ENCODE measurements around the gene APOA1.

DNA sequence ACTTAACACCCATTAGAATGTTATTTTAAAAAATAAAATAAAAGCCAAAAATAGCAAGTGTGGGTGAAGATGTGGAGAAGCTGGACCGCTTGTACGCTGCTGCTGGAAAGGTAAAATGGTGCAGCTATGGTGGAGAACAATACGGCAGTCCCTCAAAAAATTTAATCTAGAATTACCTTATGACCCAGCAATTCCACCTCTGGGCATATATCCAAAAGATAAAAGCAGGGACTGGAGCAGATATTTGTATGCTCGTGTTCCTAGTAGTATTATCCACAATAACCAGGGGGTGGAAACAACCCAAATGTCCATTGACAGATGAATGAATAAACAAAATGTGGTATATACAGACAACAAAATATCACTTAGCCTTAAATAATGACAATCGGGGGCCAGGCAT lies 39.6 kb downstream of the APOA1 start:
- no peak for TF ChIP-seq TAF1 (IDR thresholded peaks at IDR 0.05; ENCODE audit: low read depth, low read length)
- no peak for TF ChIP-seq POLR2AphosphoS5 (IDR thresholded peaks at IDR 0.05; ENCODE audit: low read depth, low read length)
- no peak for TF ChIP-seq POLR2A (IDR thresholded peaks at IDR 0.05; ENCODE audit: low read depth, low read length)
- TF ChIP-seq PAX5 (IDR thresholded peaks at IDR 0.05; ENCODE audit: insufficient read depth, low read length, severe bottlenecking): no peak
- no peak for TF ChIP-seq SPI1 (IDR thresholded peaks at IDR 0.05; ENCODE audit: low read depth, low read length)

Measured in GM12891 (cell line).